ENCODE results near the gene HOXD9.

HOXD9 gene

DNA sequence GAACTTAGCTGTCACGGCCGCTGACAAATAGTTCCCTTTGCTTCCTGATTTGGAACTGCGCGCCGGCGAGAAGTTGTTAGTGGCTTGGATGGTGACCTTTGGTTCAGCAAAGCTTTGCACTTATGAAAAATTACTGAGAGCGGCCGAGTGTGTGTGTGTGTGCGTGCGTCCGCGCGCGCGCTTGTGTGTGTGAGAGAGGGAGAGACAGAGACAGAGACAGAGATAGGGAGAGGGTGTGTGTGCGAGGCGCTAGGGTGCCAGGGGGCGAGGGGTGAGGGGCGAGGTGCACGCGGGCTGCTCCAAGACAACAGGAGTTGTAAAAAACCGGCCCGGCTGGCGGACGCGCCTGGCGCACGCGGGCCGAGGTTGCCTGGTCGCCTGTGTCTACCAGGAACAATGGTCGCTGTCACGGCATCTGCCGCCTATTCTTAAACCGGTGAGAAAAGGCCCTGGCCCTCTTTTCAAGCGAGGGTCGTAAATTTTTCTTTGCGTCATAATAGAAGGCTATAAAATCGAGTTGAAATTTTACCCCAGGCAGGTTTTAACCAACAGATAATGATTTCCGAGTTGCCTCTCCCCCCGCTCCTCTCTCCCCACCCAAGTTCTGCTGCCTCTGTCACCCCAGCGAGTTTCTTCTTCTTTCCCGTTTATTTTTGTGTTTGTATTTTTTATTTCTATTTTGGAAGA lies 35.1 kb downstream of the HOXD9 start:
- DNase-seq = no peak

- no peak for DNase-seq
These were observed 35.7 kb downstream of the HOXD9 start for GRCh38 chr2:176158186-176158591.

DNA sequence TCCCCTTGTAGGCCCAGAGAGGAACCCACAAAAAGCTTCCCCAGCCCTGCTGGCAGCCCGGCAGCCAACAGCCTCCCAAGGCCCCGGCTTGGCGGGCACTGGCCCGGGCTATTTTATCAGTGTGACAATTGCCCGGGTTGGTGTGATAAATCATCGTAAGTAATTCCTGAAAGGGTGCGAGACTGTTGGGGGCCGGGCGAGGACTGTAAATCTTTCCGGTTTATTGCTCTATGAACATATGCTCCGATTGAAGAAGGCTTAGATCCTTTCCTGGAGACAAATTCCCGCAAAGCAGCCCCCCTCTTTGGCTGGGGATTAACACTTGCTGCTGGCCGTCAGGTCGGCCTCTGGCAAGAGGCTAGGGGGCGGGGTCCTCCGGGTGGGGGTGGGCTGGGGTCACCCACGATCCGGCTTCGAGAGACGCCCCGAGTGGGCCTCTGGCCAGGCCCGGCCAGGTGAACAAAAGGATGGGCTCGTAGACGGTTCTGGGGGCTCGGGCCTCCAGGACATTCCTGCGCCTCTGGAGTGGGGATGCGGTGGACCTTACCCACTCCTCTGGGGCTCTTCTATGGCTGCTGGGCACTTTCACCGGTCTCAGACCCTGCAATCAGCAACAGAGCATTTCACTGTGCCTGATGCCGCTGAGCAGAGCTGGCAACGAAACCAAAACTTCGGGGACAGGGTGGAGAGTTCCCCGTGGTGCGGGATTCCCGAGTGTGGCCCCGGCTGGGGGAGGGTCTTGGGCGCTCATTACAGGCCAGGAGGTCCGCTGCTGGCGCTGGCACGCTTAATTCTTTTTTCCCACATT lies 36.5 kb downstream of the HOXD9 start:
- no peak for DNase-seq

DNA sequence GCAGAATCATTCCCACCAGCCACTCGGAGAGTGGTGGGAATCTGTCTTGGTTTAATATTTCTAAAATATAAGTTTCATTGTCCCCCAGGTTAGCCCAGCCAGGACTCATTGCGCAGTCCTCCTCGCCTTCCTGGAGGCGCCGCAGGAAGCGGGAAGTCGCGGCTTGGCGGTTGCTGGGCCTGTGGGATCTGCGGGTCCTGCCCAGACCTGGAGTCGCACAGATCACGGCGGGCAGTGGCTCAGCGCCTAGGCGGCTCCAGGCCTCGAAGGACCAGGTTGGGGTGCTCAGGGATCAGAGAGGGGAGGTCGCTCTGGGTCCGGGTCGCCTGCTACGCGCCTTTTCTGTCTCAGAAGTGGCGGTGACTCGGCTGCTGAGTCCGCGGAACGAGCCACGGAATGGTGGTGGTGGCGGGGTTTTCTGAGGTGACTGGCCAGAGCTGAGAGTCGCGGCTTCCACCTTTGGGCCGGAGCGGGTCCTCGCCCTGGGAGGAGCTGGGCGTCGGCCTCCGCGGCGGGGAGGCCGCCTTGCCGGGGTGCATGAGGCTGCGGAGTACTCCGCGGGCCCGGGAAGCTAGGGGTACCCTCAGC lies 37.2 kb downstream of the HOXD9 start:
- no peak for DNase-seq

- no peak for DNase-seq
These were observed 37.9 kb downstream of the HOXD9 start for GRCh38 chr2:176160251-176160985.

- no peak for DNase-seq
These were observed 38.7 kb downstream of the HOXD9 start for GRCh38 chr2:176160986-176161824.

GRCh38 chr2:176161825-176162626 lies 39.5 kb downstream of the HOXD9 start:
- DNase-seq = no peak

DNA sequence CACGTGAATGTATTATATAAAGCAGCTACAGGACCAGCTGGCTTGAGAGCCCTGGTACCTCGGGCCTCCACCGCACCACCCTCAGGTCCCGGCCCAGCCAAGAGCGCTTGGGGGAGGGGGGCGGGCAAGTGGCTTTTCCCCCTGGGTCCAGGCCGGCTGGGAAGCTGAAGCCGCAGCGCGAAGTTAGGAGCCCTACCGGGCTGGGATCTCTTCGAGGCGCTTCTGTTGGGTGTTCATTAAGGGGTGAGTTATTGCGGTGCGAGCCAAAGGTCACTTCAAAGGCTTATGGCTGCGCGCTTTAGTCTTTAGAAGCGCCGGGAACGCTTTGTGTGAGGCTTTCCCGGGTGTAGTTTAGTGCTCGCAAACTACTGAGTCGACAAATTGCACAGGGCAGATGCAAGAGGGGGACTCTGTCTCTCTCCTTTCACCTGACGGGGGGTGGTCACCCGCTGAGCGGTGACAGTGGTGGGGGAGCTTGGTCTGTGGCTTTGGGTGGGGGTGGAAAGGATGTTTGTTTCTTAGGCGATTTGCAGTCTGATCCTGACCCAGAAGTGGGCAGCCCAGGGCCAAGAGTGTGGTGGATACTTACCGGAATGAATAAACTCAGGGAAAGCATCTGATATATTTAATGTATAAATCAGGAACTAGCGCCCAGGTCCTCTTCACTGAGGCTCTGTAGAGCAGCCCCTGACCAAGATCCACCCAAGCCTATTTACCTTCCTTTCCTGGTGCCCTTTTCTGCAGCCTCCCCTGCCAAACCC lies 40.6 kb downstream of the HOXD9 start:
- DNase-seq = no peak

DNA sequence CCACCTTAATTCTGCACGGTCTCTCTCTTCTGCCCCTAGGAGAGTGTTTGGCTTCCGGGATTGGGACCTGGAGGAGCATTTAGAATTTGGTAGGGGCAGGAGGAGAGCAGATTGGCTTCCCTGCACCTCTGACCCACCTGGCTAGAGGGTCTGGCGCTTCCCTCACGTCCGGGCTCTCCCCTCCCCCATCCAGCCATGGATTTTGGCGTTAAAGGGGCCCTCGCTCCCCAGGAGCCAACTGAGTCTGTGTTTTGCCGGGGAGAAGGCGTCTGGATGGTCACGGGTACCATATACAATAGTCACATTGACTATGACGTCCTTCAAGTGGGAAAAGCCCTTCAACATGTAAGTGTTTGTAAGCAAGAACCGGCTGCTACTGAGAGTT lies 41.1 kb downstream of the HOXD9 start:
- no peak for DNase-seq

DNA sequence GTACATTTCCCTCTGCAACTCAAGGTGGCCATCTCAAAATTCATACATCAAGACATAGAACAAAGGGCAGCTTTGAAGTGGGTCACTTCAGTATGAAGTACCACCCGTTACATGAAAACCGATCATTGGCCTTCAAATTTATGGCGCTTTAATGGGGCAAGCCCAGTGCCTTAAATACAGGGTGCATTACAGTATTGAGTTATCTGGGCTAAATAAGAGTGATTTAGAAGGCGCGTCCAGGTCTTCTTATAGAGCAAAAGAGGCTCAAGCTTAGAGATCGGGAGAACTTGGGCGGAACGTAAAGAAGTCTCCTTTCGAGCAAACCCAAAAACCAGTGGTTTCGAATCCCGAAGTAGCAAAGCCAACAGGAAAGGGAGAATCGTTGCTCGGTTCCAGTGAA lies 41.7 kb downstream of the HOXD9 start:
- no peak for DNase-seq

DNA sequence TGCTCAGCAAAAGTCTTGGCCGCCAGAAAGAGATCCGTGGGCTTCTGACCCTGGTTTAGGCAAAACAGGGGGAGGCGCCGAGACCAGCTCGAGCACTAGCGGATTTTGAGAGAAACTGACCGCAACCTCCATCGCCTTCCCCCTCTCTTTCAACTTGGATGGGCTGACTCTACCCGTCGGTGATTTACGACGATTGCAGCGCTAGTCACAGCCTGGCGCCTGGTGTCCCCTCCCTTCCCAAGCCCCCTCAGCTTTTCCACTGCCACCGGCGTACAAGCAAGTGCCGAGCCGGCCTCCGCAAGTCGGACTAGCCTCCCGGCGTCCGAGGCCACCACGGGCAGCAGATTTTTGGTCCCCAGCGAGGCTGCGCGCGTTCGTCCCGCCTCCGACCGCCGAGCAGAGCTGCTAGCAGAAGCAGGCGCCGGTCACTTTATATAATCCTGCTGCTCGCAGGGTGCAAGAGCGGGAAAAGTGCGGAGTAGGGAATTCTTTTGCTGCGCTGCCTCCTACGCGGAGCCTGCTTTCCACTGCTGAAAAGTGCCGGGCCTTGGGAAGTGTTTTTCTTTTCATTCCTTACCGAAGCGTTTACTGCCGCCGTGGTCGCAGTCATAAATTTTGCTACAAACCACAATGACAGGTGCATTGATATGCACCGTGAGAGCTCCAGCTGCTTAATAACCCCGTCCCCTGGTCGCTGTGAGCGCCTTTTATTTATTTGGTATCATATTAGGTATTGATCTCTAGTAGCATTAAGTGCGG lies 42.3 kb downstream of the HOXD9 start:
- DNase-seq = no peak

DNA sequence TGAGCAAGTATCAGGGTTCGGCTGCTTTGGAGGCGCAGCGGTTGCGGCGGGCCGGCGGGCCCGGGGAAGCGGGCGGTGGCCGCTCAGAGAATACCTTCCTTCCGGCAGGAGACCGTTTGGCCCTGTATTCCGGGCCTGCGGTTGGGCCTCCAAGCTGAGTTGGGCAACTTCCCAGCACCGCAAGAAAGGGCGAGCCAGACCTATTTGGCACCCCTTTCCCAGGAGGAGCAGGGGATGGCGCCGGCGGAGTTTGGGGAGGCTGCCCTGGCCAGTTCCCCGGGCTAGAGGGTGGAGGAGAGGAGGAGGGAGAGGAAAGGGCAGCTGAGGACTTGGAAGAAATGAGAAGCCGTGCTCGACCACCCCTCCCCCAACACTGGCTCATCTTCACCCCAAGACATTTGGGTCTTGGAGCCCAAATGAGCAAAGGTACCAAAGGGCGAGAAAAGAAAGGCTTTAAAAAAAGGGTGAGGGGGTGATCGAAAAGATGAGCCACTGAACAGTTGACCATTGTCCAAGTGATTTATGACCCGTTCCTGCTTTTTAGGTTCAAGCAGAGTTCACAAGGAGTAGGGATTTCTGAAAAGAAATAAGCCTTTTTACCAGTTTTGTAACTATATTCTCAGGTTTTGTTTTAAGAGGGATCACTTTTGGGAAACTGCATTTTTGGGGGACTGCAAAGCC lies 43.0 kb downstream of the HOXD9 start:
- DNase-seq = no peak

GRCh38 chr2:176166272-176166671 lies 43.8 kb downstream of the HOXD9 start:
- no peak for DNase-seq

DNA sequence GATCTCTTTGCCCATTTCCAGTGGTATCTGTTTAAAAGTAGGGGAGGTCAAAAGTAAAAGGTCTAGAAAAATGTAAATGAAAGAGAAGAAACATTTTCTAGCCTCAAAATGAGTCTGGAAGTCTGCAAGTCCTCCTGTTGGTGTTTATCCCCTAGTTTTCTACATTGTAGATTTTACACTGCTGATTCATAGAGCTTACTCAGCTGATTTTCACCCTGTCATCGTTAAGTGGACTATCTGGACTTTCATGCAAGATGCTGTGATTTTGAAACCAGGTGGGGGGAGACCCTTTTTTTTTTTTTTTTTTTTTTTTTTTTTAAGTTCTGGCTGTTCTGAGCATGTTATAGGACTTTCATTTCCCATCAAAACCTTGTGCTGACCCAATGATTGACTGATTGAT lies 44.9 kb downstream of the HOXD9 start:
- no peak for DNase-seq

DNA sequence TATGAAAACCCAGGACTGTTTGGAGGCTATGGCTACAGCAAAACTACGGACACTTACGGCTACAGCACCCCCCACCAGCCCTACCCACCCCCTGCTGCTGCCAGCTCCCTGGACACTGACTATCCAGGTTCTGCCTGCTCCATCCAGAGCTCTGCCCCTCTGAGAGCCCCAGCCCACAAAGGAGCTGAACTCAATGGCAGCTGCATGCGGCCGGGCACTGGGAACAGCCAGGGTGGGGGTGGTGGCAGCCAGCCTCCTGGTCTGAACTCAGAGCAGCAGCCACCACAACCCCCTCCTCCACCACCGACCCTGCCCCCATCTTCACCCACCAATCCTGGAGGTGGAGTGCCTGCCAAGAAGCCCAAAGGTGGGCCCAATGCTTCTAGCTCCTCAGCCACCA lies 46.7 kb downstream of the HOXD9 start:
- DNase-seq = no peak

- no peak for DNase-seq
These were observed 47.2 kb downstream of the HOXD9 start for GRCh38 chr2:176169711-176170110.

GRCh38 chr2:176170602-176171305 lies 48.2 kb downstream of the HOXD9 start:
- no peak for DNase-seq

DNA sequence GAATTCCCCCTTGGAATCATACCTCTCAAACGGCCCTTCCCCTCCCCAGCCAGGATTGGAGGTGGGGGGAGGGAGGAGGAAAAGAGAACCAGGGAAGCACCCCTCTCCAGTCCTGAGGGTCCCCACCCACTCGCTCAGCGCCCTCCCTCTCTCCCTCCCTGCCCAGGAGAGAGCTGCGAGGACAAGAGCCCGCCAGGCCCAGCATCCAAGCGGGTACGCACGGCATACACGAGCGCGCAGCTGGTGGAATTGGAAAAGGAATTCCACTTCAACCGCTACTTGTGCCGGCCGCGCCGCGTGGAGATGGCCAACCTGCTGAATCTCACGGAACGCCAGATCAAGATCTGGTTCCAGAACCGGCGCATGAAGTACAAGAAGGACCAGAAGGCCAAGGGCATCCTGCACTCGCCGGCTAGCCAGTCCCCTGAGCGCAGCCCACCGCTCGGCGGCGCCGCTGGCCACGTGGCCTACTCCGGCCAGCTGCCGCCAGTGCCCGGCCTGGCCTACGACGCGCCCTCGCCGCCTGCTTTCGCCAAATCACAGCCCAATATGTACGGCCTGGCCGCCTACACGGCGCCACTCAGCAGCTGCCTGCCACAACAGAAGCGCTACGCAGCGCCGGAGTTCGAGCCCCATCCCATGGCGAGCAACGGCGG lies 49.0 kb downstream of the HOXD9 start:
- no peak for DNase-seq
